Measurements from ENCODE around the gene ARSB.

ARSB gene

DNA sequence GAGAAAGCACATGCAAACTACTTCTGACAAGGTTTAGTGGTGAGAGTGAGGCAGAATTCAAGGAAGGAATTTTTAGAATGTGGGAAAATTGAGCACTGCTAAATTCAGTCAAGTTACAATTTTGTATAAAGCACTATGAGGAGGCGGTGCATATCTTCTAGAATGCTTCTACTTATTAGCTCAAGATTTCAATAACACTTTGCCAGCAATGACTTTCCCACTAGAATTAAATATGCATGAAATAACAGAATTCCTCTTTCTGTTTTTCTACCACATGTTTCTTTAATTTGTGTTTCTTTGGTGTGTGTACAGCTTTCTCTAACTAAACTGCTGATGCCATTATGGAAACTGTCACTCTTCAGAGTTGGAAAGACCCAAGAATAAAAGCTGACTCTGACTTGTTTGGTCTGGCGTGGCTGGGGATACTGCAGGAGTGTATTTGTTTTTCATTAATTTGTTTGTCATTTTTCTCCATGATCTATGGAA, 163.5 kb downstream of the ARSB start:
- TF ChIP-seq, protein P1, sequence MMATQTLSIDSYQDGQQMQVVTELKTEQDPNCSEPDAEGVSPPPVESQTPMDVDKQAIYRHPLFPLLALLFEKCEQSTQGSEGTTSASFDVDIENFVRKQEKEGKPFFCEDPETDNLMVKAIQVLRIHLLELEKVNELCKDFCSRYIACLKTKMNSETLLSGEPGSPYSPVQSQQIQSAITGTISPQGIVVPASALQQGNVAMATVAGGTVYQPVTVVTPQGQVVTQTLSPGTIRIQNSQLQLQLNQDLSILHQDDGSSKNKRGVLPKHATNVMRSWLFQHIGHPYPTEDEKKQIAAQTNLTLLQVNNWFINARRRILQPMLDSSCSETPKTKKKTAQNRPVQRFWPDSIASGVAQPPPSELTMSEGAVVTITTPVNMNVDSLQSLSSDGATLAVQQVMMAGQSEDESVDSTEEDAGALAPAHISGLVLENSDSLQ (IDR thresholded peaks at IDR 0.05): no peak
- TF ChIP-seq TARDBP (IDR thresholded peaks at IDR 0.05) (no peak), FOXK2 (IDR thresholded peaks at IDR 0.05) (no peak), SP1 (IDR thresholded peaks at IDR 0.05) (no peak), ZNF384 (IDR thresholded peaks at IDR 0.05) (no peak), L3MBTL2 (conservative IDR thresholded peaks at IDR 0.05) (no peak), HDGF (IDR thresholded peaks at IDR 0.05; ENCODE audit: borderline replicate concordance) (no peak), BHLHE40 (IDR thresholded peaks at IDR 0.05; ENCODE audit: borderline replicate concordance) (no peak), FOXM1 (IDR thresholded peaks at IDR 0.05; ENCODE audit: borderline replicate concordance) (no peak), FOXA1 (IDR thresholded peaks at IDR 0.05) (no peak), ELF4 (IDR thresholded peaks at IDR 0.05) (no peak), ARNT (IDR thresholded peaks at IDR 0.05) (no peak), SUZ12 (IDR thresholded peaks at IDR 0.05) (no peak), LEF1 (IDR thresholded peaks at IDR 0.05; ENCODE audit: borderline replicate concordance) (no peak)
- DNase-seq (ENCODE audit: extremely low spot score): no peak
- CTCF ChIA-PET: no interaction called here
- POLR2A ChIA-PET: no interaction called here

DNA sequence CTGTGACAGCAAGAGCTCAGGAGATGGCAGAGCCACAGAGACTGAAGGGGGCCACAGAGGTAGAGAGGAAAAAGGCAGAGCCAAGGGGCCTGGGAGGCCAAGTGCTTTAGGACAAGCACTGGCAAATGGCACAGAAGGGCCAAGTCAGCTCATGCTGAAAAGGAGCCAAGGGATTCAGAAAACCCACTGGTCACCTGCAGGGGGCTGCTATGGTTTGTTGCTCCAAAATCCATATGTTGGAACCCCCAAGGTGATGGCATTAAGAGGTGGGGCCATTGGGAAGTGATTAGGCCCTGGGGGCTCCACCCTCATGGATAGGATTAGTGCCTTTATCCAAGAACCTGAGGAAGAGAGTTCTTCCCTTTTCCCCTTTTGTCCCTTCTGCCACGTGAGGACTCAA, 165.4 kb downstream of the ARSB start:
- no peak for DNase-seq (ENCODE audit: extremely low spot score)
- CTCF ChIA-PET: interaction anchor here (1.0 kb wide), 1 partner anchor 9 kb away, joined by 3 read pairs; no protein-coding TSS in a partner anchor
- no peak for TF ChIP-seq LEF1 (IDR thresholded peaks at IDR 0.05; ENCODE audit: borderline replicate concordance)
- TF ChIP-seq, protein P1 (IDR thresholded peaks at IDR 0.05): no peak
- TF ChIP-seq FOXM1 (IDR thresholded peaks at IDR 0.05; ENCODE audit: borderline replicate concordance): no peak
- no peak for TF ChIP-seq SP1 (IDR thresholded peaks at IDR 0.05)
- no peak for TF ChIP-seq NFRKB (IDR thresholded peaks at IDR 0.05)
- no peak for TF ChIP-seq HDGF (IDR thresholded peaks at IDR 0.05; ENCODE audit: borderline replicate concordance)
- TF ChIP-seq ELF4 (IDR thresholded peaks at IDR 0.05): no peak
- no peak for TF ChIP-seq L3MBTL2 (conservative IDR thresholded peaks at IDR 0.05)
- TF ChIP-seq ARNT (IDR thresholded peaks at IDR 0.05): no peak
- no peak for TF ChIP-seq FOXK2 (IDR thresholded peaks at IDR 0.05)
- no peak for TF ChIP-seq ZNF384 (IDR thresholded peaks at IDR 0.05)
- TF ChIP-seq TARDBP (IDR thresholded peaks at IDR 0.05): no peak
- POLR2A ChIA-PET: no interaction called here

DNA sequence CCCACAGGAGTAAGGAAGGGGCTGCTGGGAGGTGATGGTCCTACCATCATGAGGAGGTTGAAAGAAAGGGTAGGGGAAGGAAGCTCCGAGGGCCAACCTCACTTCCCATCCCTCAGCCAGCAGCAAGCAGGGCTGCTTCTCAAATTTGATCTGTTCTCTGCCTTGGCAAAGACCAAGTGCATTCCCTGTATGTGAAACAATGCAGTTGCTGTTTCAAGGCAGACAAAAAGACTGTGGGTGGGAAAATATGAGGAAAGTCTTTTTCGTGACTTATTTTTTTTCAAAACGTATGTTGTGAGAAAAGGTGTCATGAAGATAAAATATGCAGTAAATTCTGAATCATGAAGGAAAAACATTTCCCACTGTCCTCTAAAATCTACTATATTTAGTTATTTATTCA, 165.9 kb downstream of the ARSB start:
- CTCF ChIA-PET: interaction anchor here (1.0 kb wide), 1 partner anchor 8 kb away, joined by 3 read pairs; no protein-coding TSS in a partner anchor
- POLR2A ChIA-PET: no interaction called here
- no peak for DNase-seq (ENCODE audit: extremely low spot score)
- TF ChIP-seq HDGF (IDR thresholded peaks at IDR 0.05; ENCODE audit: borderline replicate concordance) (no peak), L3MBTL2 (conservative IDR thresholded peaks at IDR 0.05) (no peak), ELF4 (IDR thresholded peaks at IDR 0.05) (no peak), SUZ12 (IDR thresholded peaks at IDR 0.05) (no peak), FOXA1 (IDR thresholded peaks at IDR 0.05) (no peak), TARDBP (IDR thresholded peaks at IDR 0.05) (no peak), FOXK2 (IDR thresholded peaks at IDR 0.05) (no peak), LEF1 (IDR thresholded peaks at IDR 0.05; ENCODE audit: borderline replicate concordance) (no peak), ARNT (IDR thresholded peaks at IDR 0.05) (no peak), SP1 (IDR thresholded peaks at IDR 0.05) (no peak), CTBP1 (IDR thresholded peaks at IDR 0.05; ENCODE audit: borderline replicate concordance) (no peak), NFRKB (IDR thresholded peaks at IDR 0.05) (no peak), BHLHE40 (IDR thresholded peaks at IDR 0.05; ENCODE audit: borderline replicate concordance) (no peak), ZNF384 (IDR thresholded peaks at IDR 0.05) (no peak), FOXM1 (IDR thresholded peaks at IDR 0.05; ENCODE audit: borderline replicate concordance) (no peak)
- TF ChIP-seq, protein P1 (IDR thresholded peaks at IDR 0.05): no peak

DNA sequence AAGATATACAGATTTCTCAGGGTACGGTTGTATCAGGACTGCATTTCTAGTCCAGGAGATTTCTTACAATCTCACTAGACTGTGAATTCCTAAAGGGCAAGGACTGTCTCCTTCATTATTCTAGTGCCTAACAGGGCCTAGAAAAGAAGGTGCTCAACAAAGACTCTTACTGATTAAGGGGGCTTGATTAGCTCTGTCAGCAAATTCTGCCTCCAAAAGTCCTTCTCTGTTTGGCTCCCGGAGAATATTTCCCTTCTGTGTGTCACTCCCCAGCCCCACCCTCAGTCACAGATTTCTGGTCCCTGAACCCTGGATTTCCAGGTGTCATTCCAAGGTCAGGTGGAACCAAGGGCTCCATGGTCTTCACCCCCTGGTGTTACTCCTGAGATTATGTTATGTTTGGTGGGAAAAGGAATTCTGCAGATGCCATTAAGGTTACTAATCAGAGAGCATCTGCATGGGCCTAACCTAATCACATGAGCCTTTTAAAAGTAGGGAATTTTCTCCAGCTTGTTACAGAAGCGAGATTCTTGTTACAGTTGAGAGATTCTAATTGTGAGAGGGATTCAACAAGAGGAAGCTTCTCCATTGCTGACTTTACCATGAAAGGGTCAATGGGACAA, 168.9 kb downstream of the ARSB start:
- POLR2A ChIA-PET: no interaction called here
- no peak for DNase-seq (ENCODE audit: extremely low spot score)
- CTCF ChIA-PET: no interaction called here
- TF ChIP-seq SP1 (IDR thresholded peaks at IDR 0.05): no peak
- no peak for TF ChIP-seq FOXA1 (IDR thresholded peaks at IDR 0.05)
- TF ChIP-seq CTBP1 (IDR thresholded peaks at IDR 0.05; ENCODE audit: borderline replicate concordance): no peak
- TF ChIP-seq FOXK2 (IDR thresholded peaks at IDR 0.05): no peak
- TF ChIP-seq ARNT (IDR thresholded peaks at IDR 0.05): no peak
- TF ChIP-seq, protein P1 (IDR thresholded peaks at IDR 0.05): no peak

DNA sequence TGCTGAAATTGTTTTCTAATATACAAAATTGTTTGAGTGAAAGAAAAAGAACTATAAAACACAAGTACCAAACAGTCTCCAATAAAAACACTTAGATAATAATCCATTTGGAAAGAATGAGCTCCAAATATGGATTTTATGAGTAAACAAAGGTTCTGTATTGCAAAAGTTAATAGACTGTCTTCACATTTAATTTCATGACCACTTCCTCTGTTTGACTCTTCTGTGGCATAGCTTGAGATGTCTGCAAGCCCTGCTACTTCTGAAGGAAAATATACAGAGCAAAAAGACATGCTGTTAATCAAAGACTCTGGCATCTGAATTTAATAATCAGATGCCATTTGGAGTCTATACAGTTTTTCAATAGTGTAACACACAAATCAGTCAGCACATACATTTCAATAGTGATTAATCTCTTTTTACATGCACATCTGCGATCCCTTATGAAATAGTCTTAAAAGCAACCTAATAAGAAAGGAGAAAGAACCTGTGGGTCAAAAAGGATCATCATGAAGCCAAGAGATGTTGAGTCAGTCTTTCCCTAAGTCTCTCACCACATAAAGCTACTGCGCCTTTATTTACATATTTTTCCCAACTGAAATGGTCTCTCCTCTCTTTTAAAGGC, 171.1 kb downstream of the ARSB start:
- no peak for DNase-seq (ENCODE audit: extremely low spot score)
- ChIA-PET CTCF (no interaction called here), POLR2A (no interaction called here)
- TF ChIP-seq TARDBP (IDR thresholded peaks at IDR 0.05): no peak
- no peak for TF ChIP-seq CTBP1 (IDR thresholded peaks at IDR 0.05; ENCODE audit: borderline replicate concordance)
- no peak for TF ChIP-seq FOXM1 (IDR thresholded peaks at IDR 0.05; ENCODE audit: borderline replicate concordance)
